Body of pancreas (tissue), 4 donors: ENCODE data around the gene TRIM42.

Source experiments
- POLR2A ChIP-seq, 3 donors: fragments of 450-650 bp; IDR thresholded peaks; one replicate each; pipeline ENCODE4 v1.6.1; 2016; ENCODE audit warnings: antibody characterized with exemption in 3 of 3, mild to moderate bottlenecking in 2 of 3
- TF ChIP-seq, protein P1 (sequence below), 7 experiments: fragments of 450-650 bp in 4 of 7; fragments of 200-600 bp in 3 of 7; sonication (generic) in 3 of 7; IDR thresholded peaks; one replicate each; pipeline ENCODE4 v1.5.1; 2016 to 2019; ENCODE audit warnings: antibody characterized with exemption in 7 of 7

DNA sequence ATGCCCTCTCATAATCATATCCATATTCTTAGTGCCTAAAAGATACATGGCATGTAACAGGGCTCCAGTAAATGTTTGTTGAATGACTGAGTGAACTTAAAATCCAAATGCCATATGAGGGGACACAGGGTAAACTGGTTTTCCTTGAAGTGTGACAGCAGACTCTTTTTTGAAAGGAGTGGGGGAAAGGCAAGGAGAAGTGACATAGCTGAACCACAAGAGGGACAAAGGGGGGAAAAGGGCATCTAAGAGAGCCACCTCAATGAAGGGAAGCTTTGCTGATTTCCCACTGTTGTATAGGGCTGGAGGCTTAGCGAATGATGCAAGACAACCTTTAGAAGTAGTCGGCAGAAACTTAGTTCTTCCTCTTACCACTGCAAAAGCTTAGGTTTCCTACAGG, 9.1 kb downstream of the TRIM42 start:
- no peak for TF ChIP-seq POLR2A (IDR thresholded peaks at IDR 0.05)
- TF ChIP-seq, protein P1, sequence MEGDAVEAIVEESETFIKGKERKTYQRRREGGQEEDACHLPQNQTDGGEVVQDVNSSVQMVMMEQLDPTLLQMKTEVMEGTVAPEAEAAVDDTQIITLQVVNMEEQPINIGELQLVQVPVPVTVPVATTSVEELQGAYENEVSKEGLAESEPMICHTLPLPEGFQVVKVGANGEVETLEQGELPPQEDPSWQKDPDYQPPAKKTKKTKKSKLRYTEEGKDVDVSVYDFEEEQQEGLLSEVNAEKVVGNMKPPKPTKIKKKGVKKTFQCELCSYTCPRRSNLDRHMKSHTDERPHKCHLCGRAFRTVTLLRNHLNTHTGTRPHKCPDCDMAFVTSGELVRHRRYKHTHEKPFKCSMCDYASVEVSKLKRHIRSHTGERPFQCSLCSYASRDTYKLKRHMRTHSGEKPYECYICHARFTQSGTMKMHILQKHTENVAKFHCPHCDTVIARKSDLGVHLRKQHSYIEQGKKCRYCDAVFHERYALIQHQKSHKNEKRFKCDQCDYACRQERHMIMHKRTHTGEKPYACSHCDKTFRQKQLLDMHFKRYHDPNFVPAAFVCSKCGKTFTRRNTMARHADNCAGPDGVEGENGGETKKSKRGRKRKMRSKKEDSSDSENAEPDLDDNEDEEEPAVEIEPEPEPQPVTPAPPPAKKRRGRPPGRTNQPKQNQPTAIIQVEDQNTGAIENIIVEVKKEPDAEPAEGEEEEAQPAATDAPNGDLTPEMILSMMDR (IDR thresholded peaks at IDR 0.05) = no peak
